GM21381 (cell line): Measurements from ENCODE around the gene KCNMB4.
A peak's percentile ranks its signal among the peaks of the same experiment; 100 is the strongest.
"Not testable (repeated sequence)": the region's sequence is repeated elsewhere in the genome, so short reads cannot be mapped to it uniquely, and the experiment has no call there.

Source experiments
- ATAC-seq: cut with Tn5 transposase; IDR thresholded peaks from one replicate; pipeline ENCODE4 v1.9.1; 2021; ENCODE audit warnings: mild to moderate bottlenecking, moderate library complexity; ENCODE audit not compliant: unreplicated experiment

The KCNMB4 gene

GRCh38 chr12:70367258-70368141 lies 1.4 kb downstream of the KCNMB4 start:
- ATAC-seq, result no peak

DNA sequence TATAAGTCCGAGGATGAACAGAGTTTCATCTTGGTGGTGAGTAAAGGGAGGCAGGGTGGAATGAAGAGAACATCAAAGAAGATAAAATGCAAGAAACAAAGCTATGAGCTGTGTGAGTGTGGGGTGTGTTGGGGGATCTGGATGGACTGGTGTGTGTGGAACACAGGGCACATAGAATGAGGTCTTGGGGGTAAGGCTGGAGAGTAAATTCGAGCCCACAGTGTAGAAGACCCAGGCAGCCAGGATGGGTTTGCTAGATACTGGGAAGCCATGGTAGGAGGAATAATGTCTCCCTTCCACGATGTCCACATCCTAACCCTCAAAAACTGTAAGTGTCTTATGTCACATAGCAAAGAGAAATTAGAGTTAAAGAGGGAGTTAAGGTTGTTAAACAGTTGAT lies 6.8 kb downstream of the KCNMB4 start:
- no peak for ATAC-seq

DNA sequence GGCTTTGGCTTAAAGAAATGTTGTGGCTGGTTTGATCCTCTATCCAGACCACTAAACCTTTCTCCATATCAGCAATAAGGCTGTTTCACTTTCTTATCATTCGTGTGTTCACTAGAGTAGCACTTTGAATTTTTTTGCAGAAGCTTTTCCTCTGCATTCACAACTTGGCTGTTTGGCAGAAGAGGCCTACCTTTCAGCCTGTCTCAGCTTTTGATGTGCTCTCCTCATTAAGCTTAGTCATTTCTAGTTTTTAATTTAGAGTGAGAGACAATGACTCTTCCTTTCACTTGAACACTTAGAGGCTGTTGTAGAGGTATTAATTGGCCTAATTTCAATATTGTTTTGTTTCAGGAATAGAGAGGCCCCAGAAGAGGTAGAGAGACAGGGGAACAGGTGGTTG lies 13.8 kb downstream of the KCNMB4 start:
- no peak for ATAC-seq

DNA sequence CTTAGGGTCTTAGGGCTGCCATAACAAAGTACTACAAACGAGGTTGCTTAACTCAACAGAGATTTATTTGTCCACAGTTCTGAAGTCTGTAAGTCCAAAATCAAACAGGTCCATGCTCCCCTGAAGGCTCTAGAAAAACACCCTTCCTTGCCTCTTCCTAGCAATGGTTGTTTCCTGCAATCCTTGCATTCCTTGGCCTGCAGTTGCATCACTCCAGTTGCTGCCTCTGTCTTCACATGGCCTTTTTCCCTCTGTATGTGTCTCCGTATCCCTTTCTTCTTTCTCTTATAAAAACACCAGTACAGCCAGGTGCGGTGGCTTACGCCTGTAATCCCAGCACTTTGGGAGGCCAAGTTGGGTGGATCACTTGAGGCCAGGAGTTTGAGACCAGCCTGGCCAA lies 17.4 kb downstream of the KCNMB4 start:
- no peak for ATAC-seq

GRCh38 chr12:70383886-70384285 lies 17.8 kb downstream of the KCNMB4 start:
- no peak for ATAC-seq

- no peak for ATAC-seq
Observed at GRCh38 chr12:70386771-70387170, 20.7 kb downstream of the KCNMB4 start.

GRCh38 chr12:70389678-70390077 lies 23.6 kb downstream of the KCNMB4 start:
- ATAC-seq, result no peak

GRCh38 chr12:70392631-70393030 lies 26.5 kb downstream of the KCNMB4 start:
- ATAC-seq, result not testable (repeated sequence)

DNA sequence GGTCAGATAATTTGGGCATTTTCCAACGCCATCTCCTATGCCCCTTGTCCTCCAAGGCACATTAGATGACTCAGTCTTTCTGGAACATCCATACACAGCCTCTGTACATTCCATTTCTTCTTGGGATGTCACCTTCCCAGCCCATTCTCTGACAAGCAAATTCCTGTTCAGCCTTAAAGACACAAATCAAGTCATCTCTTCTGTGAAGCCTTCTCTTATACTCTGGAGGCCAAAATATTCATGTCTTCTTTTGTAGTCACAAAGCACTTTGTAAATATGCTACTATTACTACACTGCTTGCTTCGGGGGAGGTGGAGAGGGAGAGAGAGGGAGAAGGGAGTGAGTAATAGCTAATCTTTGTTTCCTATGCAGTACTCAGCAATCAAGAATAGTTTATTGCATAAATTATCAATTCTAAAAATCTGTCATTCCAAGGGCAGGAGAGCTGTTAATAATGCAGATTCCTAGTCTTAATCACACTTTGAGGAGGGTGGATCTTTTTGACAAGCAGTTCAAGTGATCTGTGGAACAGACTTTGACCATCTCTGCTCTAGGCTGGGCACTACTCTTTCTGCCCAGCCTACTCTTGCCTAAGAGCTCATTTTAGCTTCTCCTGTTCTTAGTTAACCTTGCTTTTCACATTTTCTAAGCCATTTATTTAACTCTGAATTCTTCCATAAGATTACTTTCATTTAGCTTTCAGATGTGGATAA lies 27.9 kb downstream of the KCNMB4 start:
- ATAC-seq, result no peak

- no peak for ATAC-seq
Observed at GRCh38 chr12:70398002-70398401, 31.9 kb downstream of the KCNMB4 start.

DNA sequence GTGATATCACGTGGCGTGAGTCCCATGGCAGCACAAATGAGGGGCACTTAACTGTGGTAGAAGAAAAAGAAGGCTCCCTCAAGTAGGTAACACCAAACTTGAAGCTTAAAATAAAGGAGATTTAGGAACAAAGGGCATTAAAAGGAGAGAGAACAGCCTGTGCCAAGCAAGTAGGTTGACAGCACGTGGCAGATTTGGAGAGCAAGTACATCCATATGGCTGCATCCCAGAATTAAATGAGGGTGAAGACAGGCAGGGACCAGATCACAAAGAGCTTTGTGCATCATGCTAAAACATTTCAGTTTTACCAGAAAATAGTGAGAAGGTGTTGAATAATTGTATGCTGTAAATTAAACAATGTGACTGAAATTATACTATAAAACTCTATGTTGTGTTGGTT lies 32.8 kb downstream of the KCNMB4 start:
- ATAC-seq, result no peak

GRCh38 chr12:70399311-70399710 lies 33.2 kb downstream of the KCNMB4 start:
- no peak for ATAC-seq

DNA sequence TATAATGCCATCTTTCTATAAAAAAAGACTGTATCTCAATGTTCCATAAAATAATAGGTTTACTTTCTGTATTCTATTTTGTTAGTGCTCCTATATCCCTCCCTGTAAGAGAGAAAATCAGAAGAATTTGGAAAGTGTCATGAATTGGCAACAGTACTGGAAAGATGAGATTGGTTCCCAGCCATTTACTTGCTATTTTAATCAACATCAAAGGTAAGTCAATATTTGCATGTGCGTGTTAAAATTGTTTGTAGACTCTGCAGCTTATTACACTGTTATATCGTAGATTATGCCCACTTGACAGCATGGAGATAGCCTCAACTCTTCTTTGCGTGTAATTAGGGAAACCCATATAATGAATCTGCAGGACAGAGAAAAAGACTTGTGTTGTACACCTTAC lies 34.0 kb downstream of the KCNMB4 start:
- ATAC-seq, result no peak

- no peak for ATAC-seq
Observed at GRCh38 chr12:70402597-70402996, 36.5 kb downstream of the KCNMB4 start.

DNA sequence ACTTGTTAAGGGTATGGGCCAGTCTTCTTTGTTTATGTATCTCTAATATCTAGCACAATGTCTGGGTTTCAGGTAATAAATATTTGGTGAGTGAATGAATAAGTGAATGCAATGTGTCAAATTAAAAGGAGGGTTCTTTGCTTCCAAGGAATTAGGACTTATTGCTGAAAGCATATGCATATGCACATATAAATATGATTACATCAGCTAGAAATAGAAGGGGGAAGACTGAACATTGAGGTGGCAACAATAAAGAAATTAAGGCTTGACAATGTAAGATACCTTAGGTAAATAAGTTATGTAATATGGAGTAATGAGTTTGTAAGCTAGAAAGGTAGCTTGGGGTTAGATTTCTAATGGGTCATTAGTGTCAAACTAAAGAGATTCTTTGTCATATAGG lies 37.7 kb downstream of the KCNMB4 start:
- no peak for ATAC-seq

DNA sequence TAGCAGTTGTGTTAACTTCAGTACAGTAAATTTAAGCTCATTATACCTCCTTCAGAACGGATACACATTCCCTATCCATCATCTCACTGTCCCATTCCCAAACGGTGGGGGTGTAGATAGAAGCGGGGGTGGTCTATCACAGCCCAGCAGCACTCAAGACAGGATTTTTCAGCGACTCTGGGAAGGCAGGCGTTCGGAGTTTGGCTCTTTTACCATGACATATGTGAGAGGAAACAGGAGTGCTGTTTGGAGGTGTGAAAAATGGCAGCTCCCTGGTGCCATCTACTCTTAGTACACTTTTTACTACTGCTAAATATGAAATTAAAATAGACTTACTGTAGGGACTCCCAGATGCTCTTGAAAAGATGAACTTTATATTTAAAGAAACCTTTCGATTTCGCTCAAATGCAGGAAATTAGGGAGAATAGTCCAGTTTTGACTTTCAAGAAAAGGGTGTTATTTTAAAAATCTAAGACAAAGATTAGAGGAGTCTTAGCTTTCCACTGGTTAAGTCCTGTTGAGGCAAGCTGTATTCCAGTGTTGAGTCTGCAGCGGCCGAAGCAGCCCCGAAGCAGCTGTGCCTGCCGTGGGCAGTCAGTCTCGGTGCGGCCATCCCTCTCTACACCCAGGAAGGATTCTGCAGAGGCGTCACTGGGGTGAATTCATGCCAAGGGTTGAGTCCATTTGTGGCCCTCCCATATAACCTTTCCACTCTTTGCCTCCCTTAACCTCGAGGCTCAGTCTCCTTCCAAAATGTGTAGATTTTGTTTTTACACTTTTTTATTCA lies 42.1 kb downstream of the KCNMB4 start:
- ATAC-seq, result no peak

- ATAC-seq, result peak; percentile 75
Observed at GRCh38 chr12:70415987-70416386, 49.9 kb downstream of the KCNMB4 start.

DNA sequence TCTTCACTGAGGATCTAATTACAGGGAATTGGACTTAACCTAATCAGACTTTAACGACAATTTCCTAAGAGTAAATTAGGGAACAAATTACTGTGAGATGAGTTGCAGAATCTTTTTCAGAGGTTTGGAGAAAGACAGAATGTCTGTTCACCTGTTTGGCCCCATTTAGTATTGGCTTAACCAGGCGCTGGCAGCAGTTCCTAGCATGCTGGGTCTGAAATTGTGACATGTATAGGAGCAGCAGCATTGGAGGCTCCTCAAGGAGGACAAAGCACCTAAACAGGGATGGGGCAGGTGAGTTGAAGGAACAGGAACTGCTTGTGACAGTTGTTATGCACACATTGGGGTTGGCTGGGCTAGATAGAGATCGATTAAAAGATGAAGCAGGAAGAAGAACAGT lies 51.0 kb downstream of the KCNMB4 start:
- ATAC-seq, result no peak

- ATAC-seq, result no peak
Observed at GRCh38 chr12:70418101-70418500, 52.0 kb downstream of the KCNMB4 start.

- ATAC-seq, result no peak
Observed at GRCh38 chr12:70422631-70423030, 56.5 kb downstream of the KCNMB4 start.

- no peak for ATAC-seq
Observed at GRCh38 chr12:70426620-70427019, 60.5 kb downstream of the KCNMB4 start.
